Muscle of back (tissue), 11 donors: ENCODE results near the gene ITGB8. TPM values are rescaled to one million over a fixed set of nuclear protein-coding genes. Genes with fewer than 3 reads are reported as not detected.

Experiments used
- DNase-seq, 3 donors: peaks; one replicate each; pipeline versions ENCODE4 v3.0.0 to v3.0.0-alpha.2; 2013
- polyA plus RNA-seq, 10 donors: library from polyadenylated mRNA; unstranded; fragments of 120-200 nt; gene quantifications; one replicate each; pipeline ENCODE4 v1.2.1, GENCODE V29; 2013; ENCODE audit not compliant: insufficient read length in 10 of 10

ITGB8 gene
- polyA plus RNA-seq, 10 donors, result 4.5 to 8.5 (median 5.4) TPM

DNA sequence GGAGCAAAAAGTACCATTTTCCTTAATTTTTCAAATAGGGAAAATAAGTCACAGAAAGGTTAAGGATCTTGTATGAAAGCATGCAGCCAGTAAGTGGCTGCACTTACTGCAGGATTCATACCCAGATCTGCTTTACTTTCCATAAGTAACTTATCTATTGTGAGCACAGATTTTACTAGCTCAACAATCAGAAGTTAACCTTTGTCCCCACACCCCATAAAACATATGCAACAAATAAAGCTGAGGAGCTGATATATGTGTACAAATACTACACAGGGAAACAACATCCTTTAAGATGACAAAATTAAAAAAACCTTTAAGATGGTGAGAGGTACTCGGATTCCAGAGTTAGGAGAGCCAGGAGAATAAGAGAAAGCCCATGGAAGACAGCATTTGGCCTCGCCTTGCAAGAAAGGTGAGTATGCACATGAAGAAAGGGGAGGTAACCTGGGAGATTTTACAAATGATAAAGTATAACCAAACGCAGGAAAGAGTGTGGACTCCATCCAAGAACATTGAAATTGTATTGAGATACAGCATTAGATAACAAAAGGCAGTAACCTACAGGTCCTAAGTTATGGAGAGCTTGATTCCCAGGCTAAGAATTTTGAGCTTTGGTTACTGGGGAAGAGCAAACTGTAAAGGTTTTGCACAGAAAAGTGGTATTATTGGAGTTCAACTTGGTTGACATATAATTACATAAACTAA is 87.1 kb downstream of the ITGB8 start:
- DNase-seq, result no peak

GRCh38 chr7:20424500-20424899 is 93.8 kb downstream of the ITGB8 start:
- peak in 2 of 3 donors; percentile 63 to 79 for DNase-seq

DNA sequence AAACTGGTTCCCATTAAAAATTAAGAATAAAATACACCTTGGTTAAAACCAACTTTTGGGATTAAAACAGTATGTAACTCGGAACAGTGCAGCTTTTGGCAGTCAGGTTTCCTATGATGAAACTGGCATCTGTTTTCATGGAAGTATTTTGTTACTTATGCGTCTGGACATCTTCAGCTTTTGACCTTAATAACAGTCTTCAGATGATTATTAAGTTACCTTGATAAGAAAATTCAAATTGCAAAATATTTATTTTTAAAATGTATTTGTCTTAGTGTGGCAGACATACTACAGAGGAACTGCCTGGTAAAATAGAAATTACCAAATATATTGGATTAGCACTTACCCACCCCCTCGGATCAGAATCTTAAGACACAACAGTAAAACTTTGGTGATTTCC is 100.0 kb downstream of the ITGB8 start:
- no peak for DNase-seq

DNA sequence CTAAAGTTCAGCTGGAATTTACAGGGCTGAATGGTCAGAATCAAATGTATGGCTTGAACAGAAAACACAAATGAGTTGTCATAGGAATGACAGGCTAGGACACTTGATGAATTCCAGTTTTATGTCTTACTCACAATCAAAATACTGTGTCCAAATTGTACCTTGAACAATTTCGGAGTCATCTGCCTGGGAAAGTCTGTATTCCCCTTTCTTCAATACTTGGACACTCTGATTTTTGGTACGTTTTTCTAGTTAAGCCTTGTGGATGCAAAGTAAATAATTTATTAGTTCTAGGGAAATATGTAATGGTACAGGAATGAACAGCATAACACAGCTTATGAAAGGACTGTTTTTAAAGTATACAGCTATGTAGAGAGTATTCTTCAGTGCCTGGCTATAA is 100.4 kb downstream of the ITGB8 start:
- DNase-seq, result peak in 1 of 3 donors; percentile 52

GRCh38 chr7:20432071-20432470 is 101.4 kb downstream of the ITGB8 start:
- DNase-seq, result no peak

DNA sequence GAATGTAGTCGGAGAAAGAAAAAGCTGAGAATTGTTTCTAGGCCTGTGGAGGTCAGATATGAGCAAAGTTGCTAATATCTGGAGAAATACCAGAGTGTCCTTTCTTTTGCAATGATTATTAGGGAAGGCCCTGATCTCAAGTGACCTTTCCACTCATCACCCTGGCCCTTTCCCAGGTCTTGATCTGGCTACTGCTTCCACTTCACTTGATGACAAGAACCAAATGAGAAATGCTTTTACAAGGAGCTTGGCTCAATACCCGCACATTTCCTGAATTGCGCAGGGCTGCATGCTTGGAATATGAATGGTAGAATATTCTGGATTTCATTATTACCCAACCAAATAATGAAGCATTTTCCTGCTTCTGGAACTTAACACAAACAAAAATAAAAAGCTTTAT is 104.6 kb downstream of the ITGB8 start:
- peak; percentile 24 to 42 (median 34) for DNase-seq

GRCh38 chr7:20438248-20438647 is 107.5 kb downstream of the ITGB8 start:
- DNase-seq, result no peak

DNA sequence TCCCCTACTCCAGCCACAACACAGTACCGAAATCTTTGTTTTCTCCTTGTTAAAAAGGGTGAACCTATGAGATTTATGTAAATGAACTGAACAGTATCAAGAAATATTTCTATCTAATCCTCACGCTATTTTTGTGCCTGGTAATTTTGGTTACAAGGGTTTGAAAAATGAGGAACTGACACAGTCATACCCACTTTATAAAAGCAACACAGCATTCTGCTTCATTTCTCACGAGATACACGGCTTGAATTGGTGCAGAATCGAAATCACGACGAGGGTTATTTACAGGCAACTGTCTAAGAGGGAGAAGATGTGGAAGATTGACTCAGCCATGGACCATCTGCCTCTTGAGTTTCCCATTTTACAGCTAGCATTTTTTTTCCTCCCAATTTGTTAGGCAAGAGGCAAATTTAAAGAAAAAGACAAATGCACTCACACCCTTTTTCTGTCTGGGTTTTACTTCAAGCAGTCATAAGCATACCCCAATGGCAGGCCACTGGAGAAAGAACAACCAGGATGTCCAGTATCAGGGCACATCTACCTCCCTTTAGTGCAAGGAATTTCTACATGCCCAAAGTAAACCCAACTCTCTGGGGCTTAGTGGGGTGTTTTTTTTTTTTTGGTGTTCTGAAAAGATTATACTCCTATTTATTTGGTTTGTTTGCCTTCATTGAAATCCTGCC is 108.1 kb downstream of the ITGB8 start:
- no peak for DNase-seq

- no peak for DNase-seq
Observed at GRCh38 chr7:20439416-20440185, 108.9 kb downstream of the ITGB8 start.

DNA sequence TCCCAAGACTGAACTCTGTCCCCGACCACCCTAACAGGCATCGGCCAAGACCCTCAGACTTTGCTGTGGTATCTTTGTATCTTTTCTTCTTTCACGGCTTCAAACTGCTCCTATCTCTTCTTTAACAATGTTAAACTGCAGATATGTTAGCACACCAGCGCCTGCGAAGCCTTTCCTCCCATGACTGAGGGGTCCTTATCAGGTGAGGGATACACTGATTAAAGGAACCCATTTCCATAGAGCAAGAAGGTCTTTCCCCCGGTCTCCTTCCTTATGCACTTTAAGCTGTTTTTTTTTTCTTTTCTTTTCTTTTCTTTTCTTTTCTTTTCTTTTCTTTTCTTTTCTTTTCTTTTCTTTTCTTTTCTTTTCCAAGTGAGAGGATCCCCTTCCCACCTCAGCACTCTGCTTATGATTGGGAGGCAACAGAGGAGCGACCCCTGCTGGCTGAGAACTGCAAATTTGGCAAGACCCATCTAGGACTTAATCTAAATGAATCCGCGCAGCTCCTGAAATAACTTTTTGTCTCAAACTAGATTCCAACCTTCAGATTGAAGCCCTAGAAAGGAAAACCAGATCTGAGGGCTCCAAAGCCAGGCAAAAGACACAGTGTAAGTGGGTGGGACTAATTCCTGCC is 109.9 kb downstream of the ITGB8 start:
- no peak for DNase-seq

- no peak for DNase-seq
Observed at GRCh38 chr7:20441346-20441745, 110.6 kb downstream of the ITGB8 start.

DNA sequence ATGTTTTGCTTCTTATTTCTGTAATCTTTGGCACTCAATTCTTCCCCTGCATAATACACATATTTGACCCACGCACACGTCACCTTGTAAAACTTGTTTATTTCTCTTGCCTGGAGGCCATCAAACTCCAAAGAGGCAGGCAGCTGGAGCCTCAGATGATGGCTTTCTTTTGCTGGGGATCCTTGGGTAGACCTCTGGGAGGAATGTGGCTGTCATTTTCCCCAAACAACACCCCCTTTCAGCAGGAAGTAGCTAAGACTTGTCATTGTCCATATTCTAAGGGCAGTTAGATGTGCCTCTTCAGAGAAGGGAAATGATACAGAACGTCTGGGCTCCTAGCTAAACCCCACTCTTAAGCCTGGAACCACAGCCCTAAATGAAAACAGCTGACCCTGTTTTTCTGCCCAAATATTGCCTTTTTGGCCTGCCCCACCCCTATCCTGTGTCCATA is 111.3 kb downstream of the ITGB8 start:
- no peak for DNase-seq

GRCh38 chr7:20442951-20443350 is 112.3 kb downstream of the ITGB8 start:
- no peak for DNase-seq

- DNase-seq, result peak; percentile 37 to 65 (median 56)
Observed at GRCh38 chr7:20444030-20444800, 113.5 kb downstream of the ITGB8 start.

GRCh38 chr7:20447021-20447650 is 116.4 kb downstream of the ITGB8 start:
- no peak for DNase-seq

DNA sequence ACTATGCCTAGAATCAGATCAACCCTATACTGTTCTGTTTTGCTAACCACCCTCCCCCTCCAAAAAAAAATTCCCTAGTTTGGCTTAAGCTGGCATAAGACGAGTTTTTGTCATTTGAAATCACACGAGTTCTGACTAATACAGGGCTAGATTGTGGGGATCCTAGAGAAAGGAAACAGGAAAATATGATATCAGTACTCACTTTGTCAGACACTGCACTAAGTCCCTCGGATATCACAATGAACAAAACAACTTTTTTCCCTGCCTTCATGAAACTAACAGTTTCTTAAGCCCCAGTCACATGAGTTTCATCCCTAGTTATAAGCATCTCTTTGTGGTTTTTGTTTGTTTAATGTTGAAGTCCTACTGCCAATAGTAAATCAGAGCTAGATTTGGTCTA is 118.5 kb downstream of the ITGB8 start:
- no peak for DNase-seq

GRCh38 chr7:20450536-20450935 is 119.8 kb downstream of the ITGB8 start:
- no peak for DNase-seq

- no peak for DNase-seq
Observed at GRCh38 chr7:20454202-20454601, 123.5 kb downstream of the ITGB8 start.

DNA sequence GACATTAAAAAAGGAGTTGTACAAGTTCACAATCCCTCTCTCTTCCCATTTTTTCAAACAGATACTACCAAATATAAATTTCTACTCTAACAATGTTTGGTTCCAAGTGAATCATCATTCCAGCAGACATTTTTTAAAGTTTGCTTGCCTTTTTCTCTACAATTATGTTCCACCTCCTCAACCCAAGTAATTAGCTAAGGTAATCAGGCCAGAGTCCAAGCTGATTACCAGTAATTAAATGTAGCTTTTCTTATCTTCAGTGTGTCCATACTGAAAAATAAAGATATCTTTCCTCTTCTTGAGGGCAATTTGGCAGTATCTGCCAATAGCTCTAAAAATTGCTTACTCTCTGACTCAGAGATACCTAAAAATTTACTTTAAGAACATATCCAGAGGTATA is 126.0 kb downstream of the ITGB8 start:
- DNase-seq, result no peak

- no peak for DNase-seq
Observed at GRCh38 chr7:20458521-20458920, 127.8 kb downstream of the ITGB8 start.

DNA sequence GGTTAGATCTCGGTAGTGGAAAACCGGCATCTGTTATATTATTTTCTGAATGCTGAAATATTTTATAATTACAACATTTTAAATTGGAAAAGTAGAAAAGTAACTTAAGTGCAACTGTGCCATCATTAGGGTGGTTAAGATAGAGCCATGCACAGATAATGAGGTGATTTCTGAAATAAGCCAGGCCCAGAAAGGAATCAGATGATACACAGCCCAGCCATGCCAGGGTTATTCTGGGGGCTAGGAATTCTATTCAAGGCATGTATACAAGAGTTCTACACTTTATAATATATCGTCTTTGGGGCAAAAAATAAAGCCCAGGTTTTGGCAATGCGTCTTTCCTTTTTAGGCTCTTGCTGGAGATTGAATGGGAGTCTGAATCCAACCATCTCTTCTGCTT is 128.7 kb downstream of the ITGB8 start:
- no peak for DNase-seq
